NCI-H82 treated with DMSO at 0.1 percent for 48 hours (cell line): ENCODE measurements around the gene ZNF789.
"Not testable (repeated sequence)": the region's sequence is repeated elsewhere in the genome, so short reads cannot be mapped to it uniquely, and the experiment has no call there.

Source experiments
- DNase-seq: peaks from one replicate; lab custom pipeline; 2025; ENCODE audit not compliant: unreplicated experiment; lab: John Stamatoyannopoulos, UW

ZNF789 gene

DNA sequence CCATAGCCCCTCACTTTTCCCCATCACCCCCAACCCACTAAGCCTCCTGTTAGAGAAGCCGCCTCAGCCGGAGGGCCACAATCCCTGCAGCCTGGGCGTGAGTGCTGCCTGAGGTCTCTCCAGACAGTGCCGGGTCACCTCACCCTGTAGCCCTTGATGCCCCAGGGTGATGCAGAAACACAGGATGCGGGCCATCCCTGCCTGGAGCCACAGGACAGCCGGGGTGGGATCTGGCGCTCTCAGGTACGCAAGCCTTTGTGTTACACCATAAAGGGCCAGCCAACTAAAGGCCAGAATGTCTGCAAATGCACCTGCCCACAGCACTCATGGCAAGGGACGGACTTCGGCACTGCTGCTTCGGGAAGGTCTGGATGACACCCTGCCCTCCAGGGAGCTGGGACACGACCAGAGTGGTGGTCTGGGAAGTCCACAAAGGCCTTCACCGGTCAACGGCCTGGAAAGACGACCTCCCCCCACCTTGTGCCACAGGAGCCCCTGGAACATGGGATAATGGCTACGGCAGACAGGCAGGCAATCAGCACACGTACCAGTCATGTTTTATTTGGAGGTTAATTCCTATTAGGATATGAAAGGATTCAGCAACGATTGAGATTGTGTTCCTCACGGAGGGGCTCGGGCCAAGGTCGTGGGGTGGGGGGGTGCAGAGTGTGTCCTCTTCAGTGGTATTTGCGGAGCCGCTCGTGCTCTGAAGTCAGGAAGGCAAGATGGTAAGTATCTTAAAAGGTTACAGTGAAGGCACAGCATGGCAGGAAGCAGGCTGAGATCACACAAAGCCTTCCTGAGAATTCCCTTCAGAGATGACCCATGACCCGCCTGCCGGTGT, 14.8 kb upstream of the ZNF789 start:
- no peak for DNase-seq

DNA sequence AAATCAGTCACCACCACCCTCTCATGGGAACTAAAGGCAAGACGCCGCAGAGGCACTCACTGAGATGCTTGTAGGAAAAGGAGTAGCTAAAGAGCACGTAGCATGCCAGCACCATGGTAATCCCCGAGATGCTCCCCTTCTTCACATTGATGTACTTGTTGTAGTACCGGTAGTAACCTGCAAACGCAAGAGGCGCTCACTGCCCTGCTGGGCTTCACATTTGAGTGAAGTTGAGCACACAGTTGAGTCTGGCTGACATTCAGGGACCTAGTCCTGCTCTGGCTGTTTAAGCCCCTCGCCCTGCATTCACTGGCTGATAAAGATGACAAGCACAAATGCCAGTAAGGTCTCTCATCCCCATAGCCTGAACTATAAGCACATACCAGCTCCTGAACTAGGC, 13.6 kb upstream of the ZNF789 start:
- DNase-seq = no peak

DNA sequence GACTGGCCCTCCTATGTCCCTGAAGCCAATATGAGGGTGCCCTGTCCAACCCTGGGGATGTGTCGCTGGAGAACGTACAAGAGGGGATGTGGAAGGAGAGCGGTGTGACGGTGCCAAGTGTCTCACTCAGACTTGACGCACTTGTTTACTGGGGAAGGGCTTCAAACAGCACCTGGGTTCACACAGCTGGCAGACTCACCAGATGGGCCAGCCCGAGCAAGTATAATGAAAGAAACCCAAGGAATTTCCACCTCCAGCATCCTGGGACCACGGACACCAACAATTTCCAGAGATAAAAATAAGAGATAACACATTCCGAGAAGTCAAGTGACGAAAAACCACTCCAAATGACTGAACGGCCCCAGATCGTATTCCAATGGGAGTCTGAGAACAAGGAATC, 12.0 kb upstream of the ZNF789 start:
- DNase-seq = no peak

- no peak for DNase-seq
Observed at GRCh38 chr7:99461221-99461620, 11.5 kb upstream of the ZNF789 start.

DNA sequence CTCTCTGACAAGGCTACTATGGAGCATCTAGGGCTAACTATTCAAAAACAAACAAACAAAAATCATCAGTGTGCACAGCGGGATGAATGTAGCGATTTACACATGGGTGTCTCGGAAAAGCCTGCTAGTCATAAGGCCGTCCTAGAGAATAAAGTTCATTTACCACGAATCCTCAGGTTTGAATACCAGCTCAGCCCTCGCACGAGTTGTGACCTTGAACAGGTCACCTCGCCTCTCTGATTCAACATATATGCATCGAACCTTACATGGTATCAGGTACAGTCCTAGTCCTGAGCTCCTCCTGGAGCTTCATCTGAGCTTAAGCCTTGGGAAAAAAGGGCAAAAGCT, 7.3 kb upstream of the ZNF789 start:
- no peak for DNase-seq

- no peak for DNase-seq
Observed at GRCh38 chr7:99468336-99468918, 4.3 kb upstream of the ZNF789 start.

DNA sequence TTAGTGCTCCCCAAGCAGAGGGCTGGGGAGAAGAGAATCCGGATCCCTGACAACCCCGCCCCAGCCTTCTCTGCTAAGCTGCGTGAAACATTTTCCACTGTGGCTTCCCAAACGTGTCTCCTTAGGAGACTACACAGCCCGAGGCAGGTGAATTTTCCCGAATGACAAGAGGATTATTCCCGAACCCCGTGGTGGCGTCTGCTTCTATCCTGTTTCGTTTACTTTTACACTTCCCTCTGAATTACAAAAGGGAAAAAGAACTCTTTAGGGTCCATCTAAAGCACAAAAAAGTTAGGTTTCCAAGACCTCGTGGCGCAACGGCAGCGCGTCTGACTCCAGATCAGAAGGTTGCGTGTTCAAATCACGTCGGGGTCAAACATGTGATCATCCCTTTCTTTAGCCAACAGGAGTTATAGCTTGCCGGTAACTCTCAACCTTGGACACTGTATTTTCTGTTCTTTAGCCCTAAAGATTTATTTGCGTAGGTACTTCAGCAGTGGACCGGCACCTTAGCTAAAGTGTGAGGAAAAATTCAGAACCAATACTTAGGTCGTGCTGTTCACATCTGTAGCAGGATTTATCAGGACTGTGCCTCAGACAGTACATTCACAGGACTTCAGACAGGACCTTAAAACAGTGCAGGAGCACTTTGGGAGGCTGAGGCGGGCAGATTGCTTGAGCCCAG, 3.2 kb upstream of the ZNF789 start:
- DNase-seq = no peak

- no peak for DNase-seq
Observed at GRCh38 chr7:99473315-99473596, 566 bp downstream of the ZNF789 start.

DNA sequence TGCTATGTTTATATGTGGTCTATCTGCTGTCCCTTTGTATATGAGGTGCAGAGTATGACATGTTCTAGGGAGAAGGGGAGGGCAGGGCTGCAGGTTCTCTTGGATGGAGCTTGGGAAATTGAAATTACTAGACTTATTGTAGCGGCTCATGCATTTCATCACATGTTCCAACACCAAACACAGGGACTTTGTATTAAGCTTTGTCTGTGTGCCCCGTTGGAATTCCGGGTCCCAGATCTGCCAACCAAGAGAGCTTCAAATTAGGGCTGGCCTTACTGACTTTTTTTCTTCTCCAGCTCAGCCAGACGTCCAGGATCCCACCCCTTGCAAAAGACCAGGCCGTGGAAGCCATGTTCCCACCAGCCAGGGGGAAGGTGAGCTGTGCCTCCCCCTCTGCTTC, 3.4 kb downstream of the ZNF789 start:
- no peak for DNase-seq

- no peak for DNase-seq
Observed at GRCh38 chr7:99478464-99479440, 6.1 kb downstream of the ZNF789 start.

DNA sequence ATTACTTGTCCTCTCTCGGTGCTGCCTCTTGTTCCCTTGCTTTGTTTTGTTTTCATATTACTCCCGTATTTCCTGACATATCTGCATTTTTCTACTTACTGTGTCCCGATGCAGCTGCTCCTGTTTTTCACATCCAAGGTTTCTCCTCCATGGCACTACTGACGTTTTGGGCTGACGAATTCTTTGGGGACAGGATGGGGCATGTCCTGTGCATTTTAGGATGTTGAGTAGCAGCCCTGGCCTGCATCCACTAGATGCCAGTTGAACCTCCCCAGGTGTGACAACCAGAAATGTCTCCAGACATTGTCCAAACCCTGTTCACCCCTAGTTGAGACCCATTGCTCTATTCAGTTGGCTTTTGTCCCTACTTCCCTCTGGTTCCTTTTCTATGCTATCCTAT, 12.4 kb downstream of the ZNF789 start:
- no peak for DNase-seq

GRCh38 chr7:99489235-99489634, 16.5 kb downstream of the ZNF789 start:
- DNase-seq = no peak

DNA sequence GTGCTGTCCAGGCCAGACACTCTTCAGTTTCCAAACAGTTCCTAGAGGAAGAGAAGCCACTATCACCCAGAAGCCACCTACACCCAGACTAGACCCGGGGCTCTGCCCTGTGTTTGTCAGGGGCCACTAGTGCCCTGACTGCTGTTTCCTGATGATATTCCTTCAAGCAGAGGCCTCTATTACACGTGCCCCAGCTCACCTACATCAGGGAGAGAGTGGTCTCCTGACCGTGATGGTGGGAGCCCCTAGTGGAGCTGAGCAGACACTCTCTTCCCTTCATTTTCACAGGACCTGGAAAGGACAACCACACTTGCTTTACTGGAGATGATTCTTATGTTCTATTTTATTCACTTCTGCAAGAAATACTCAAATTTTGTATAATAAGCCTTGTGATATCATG, 18.2 kb downstream of the ZNF789 start:
- DNase-seq = no peak

GRCh38 chr7:99493823-99494222, 21.1 kb downstream of the ZNF789 start:
- DNase-seq = no peak

DNA sequence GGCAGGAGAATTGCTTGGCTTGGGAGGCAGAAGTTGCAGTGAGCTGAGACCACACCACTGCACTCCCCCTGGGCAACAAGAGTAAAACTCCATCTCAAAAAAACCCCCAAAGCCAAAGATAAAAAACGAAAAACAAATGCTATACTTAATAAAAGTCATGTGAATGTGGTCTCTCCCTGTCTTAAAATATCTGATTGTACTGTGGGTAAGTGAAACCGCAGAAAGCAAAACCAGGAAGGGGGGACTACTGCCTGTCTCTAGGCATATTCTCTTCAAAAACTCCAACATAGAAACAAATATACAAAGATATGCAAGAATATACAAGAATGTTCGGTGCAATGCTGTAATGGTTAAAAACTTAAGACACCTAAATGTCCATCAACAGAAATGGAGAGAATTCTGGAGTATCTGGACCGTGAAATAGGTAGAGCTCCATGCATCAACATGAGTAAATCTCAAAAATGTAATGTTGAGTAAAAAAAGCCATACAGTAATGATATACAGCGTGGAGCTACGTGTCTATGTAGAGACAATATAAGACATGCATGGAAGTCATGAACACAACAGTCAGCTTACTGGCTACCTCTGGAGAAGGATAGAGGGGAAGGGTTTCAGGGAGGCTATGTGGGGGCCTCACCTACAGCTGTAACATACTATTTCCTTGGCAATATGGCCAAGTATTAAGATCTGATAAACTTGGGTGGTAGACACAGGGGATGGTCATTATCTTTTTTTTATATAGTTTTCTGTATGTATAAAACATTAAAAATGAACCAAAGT, 25.3 kb downstream of the ZNF789 start:
- DNase-seq = no peak

- DNase-seq = no peak
Observed at GRCh38 chr7:99498546-99498944, 25.9 kb downstream of the ZNF789 start.

DNA sequence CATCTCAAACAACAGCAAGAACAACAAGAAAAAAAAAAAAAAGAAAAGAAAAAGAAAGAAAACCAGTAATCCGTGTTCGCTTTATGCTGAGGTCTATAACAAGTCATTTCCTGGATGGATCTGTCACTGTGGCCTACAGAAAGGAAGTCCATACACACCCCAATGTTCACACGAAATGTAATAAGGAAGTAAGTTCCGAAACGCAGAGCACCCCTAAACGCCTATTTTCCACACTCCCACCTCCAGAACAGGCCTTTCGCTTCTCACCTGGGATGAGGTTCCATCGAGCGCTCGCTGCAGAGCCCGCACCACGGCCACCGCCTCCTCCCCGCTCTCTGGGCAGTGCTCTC, 26.7 kb downstream of the ZNF789 start:
- no peak for DNase-seq

DNA sequence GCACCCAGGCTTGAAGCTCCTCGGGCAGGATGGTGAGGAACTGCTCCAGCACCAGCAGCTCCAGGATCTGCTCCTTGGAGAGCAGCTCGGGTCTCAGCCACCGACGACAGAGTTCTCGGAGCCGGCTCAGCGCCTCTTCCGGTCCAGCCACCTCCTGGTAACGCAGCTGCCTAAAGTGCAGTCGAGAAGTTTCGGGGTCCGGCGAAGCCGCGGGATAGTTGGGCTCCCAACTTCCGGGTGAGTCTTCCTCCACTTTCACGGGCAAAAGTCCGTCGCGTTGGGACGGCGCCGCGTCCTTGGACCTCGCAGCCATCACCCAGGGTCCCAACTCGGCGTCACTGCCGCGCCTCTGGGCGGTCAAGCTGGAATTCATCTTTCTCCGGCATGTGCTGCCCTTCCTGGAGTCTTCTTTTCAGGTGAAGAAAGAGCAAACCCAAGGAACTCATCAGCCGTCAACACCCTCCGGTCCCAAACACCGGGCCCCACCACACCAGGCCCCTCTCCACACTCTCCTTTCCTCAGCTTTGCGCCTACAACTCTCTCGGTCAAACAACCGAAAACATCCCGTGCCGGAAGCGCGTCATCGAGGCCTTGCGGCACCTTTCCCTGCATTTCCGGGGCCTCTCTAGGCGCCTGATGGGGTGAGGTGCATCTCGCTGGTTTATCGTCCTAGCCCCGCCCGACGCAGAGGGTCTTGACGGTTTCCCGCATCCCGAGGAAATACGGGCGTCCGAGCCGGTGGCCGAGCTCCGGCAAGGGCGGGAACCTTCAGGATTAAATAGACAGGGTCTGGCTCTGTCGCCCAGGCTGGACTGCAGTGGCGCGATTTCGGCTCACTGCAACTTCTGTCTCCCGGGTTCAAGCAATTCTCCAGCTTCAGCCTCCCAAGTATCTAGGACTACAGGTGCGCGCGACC, 27.3 kb downstream of the ZNF789 start, which contains the start of gene ZNF394:
Gene ZNF394, minus strand, starts transcription at position 561 of the 916 bp plus-strand sequence. Its CDS starts 188 bp downstream, at position 373.
- DNase-seq = peak; percentile 74

DNA sequence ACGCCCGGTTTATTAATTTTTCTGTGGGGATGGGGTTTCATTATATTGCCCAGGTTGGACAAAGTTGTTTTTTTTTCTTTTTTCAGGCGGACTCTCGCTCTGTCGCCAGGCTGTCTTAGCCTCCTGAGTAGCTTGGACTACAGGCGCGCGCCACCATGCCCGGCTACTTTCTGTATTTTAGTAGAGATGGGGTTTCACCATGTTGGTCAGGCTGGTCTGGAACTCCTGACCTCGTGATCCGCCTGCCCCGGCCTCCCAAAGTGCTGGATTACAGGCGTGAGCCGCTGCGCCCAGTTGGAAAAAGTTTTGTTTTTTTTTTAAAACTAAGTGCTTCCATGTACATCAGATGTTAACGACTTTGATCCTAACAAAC, 27.9 kb downstream of the ZNF789 start:
- DNase-seq = no peak

GRCh38 chr7:99501236-99501635, 28.5 kb downstream of the ZNF789 start:
- not testable (repeated sequence) for DNase-seq
